ENCODE data around the gene DTD2.

GRCh38 chr14:31414190-31414833 is 43.0 kb downstream of the DTD2 start:
- TF ChIP-seq CTCF (IDR thresholded peaks at IDR 0.05) (no peak), TEAD4 (CRISPR knock-in tag; IDR thresholded peaks at IDR 0.05) (no peak), ELF4 (CRISPR knock-in tag; IDR thresholded peaks at IDR 0.05; ENCODE audit: low read depth) (no peak), USF2 (CRISPR knock-in tag; IDR thresholded peaks at IDR 0.05) (no peak), IRF2 (CRISPR knock-in tag; IDR thresholded peaks at IDR 0.05; ENCODE audit: borderline replicate concordance, low read depth) (no peak), ZNF121 (CRISPR knock-in tag; IDR thresholded peaks at IDR 0.05) (no peak), E2F4 (CRISPR knock-in tag; IDR thresholded peaks at IDR 0.05; ENCODE audit: borderline replicate concordance, low read depth) (no peak)
